Globus pallidus (tissue), 1 donor: ENCODE data around the gene LENG1.

Experiments used
- DNase-seq: peaks from one replicate; pipeline ENCODE4 v3.0.0-alpha.2; 2015; ENCODE audit warnings: low spot score

Gene LENG1

DNA sequence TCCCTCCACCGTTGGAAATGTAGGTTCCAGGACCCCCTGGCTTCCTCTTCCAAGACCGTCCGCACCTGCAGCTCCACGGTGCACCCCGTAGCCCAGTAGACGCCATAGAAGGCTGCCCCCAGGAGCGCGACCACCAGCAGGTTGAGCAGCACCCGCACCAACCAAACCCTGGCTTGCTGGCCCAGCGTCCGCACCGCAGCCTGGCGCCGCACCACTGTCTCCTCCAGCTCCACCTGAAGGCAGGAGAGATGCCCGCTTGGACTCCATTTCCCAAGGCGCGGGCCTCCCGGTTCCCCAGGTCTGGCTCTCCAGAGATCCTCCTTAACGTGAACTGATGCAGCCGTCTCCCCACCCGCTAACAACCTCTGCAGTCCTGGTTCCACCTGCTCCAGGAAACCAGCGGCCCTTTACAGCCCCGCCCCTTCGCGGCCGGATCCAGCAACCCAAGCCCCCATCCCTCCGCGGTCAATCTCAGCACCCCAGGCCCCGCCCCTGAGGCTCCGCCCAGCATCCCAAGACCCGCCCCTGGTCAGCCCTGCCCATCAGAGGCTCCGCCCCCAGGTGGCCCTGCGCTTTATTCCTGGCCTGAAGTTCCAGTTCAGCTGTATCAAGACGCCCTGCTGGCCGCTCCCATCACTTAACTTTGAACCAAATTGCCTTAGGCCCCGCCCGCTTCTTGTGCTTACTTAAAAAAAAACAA is 5.0 kb upstream of the LENG1 start:
- DNase-seq: no peak

DNA sequence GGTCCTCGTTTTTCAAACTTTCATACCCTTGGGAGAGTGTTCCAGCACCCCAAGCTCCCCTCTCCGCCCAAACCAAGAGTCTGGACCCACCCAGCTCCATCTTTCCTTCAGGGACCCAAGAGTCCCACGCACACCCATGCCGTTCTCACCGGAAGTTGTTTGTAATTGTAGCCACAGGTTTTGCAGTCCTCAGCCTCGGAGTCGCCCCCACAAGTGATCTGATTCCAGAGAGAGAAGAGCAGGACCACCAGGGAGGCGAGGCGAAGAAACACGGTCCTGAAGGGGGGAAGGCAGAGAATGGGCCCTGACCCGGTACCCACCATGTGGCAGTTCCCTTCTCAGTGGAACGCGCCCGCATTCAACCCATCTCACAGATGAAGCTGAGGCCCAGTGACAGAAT is 3.4 kb upstream of the LENG1 start:
- DNase-seq: no peak

DNA sequence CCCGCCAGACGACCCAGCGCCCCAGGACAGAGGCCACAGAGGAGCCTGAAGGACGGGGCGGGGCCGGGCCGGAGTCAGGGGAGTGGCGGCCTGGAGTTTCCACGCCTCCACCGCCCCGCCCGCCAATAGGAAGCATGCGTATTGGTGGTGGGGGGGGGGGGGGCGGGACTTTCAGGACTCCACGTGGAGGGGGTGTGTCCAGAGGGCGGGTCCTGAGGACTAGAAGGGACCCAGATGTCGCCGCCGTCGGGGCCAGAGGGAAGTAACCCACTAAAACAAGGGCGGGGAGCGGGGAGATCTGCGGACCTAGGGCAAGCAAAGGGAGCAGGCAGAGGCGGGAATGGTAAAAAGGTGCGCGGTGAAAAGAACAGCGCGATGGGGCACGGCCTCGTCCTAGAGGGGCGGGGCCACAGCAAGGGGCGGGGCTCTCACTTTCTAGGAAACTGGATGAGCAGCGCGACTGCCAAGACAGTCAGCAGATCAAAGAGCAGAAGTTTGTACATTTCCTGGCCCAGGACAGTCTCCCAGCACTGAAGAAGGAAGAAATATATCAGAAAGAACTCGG is 2.8 kb upstream of the LENG1 start:
- peak; percentile 57 for DNase-seq

DNA sequence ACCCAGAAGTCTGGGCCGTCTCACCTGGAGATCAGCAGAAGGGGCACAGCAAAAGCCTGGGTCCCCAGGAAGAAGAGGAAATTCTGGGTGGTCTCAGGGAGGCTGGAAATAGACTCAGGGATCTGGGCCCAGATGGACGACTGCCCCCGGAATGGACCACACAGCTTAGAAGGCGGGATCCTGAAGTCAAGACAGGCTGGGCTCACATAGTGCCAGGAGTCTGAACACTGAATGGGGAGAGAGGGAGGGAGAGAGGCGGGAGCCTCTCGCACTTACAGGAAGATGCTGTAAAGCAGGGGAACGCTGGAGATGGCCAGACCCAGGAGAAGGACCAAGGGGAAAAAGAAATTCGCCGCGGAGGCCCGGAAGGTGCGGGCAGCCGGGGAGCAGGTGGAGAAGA is 1.3 kb upstream of the LENG1 start:
- no peak for DNase-seq

DNA sequence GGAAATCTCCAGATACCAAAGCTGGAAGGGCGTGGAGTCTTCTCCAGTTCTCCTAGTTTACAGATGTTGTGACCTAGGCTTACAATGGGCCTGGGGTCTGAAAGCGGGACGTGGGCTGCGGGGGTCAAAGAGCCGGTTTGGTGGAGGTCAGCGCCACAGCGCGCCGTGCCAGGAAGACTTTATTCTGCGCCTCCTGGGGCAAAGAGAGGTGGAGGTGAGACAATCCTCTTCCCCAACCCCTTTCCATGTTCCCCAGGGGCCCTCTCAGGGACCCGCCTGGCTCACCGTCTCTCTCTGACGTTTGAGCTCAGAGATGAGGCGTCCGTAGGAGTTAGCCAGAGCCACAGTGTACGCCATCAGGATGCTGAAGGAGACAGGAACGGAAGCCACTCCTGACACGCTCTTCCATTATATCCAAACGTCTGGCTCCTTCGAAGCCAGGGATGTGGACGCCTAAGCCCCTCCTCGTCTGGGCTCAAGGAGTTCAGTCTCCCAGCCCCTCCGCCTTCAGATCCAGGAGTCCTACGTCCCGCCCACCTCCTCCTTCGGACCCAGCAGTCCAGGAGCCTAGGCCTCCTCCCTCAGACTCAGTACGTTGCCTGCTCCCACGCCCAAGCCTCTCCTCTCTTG is 776 bp upstream of the LENG1 start:
- no peak for DNase-seq

DNA sequence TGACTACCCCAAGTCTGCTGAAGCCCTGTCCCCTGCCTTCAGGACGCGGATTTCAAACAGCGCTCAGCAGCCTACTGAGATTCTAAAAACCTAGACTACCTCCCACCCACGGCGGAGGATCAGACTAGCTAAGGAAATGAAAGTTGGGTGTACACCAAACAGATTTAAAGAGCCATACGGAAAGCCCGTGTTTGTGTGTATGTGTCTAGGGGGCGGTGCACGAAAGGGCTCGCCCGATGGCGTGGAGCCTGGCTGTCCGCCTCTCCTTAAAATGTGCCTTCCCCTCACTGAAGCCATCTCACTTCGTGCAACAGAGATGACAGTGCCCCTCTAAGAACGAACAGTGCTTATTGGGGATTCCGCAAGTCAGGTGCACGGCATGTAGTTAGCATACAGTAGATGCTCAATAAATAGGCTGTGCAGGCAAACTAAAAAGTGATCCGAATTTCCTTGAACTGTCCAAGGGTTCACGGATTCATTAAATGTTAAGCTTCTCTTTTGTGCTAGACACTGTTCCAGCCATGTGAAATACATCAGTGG is 639 bp downstream of the LENG1 start:
- DNase-seq: peak; percentile 27

DNA sequence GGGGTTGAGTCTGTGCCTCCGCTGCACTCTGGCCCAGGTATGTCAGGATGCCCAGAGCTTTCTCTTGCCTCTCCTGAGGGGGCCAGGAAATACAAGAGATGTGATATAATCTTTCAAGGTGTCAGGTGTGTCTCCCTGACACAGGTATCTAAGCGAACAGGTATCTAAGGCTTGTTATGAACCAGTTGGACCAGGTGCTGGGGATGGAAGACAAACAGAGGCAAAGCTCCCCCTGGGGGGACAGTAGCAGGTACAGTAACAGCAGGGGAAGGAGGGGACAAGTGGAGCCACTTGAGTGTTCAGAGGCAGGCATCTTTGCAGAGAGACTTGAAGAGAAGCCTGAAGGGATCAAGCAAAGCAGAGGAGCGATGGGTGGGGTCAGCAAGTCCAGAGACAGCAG is 2.6 kb downstream of the LENG1 start:
- DNase-seq: no peak

DNA sequence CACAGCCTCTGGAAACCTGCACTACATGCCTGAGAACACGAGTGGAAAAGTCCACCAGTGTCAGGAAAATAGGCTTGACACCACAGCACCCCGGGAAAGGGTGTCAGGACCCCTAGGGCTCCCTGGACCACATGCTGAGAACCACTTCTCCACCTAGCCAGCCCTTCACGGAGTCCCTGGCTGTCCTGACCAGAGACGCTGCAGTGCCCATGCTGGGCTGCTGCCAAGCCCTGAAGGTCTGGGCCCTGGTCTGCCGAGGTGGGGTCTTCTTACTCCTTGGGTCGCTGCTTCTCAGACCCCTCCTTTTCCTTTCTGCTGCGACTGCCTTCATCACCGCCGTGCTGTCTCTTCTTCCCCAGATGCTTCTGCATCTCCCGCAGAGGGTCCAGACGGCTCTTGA is 3.0 kb downstream of the LENG1 start:
- no peak for DNase-seq

DNA sequence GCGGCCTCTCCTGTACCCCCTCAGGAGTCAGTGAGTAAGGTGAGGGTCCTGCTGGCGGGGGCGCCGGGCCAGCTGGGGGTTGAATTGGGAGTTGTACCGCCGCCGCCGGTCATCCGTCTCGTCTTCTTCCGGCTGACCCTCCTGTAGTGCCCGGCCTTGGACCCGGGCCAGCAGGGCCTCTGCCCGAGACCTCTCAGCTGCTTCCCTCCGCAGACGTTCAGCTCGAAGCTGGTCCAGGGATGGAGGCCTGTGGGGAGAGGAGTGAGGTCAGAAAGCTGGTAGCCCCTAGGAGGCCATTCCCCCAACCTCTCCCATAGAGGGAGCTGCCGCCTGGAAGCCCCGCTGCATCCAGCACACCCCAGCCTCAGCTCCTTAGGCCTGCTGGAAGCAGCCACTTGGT is 3.8 kb downstream of the LENG1 start:
- no peak for DNase-seq

DNA sequence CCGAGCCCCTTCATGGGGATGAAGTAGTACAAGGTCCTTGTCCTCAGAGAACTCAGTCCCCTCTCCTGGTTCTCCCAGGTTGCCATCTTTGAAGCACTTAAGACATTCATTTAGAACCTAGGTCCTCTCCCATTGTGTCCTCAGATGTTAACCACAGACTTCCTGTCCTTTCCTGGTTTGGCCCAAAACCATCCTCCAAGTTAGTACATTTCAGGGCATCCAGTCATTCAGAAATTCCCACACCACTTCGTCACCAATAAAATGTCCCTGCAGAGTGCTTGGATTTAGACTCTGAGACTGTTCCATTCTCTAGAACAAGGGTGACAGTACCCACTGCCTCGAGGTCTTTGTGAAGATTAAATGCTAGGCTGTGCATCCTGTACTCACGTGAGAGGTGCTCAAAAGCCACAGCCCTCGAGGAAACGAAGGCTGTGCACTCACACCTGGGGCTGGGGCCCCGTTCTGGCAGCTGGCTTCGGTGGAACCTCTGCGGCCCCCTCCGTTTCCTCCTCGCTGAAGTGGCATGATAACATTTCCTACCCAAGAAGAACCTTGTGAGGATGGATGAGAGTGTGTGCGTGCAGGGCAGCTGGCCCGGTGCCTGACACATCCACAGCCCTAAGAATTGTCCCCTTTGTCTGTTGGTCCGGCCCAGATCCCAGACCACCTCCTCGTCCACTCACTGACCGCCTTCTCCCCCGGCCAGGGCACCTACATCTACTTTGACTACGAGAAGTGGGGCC is 4.7 kb downstream of the LENG1 start:
- DNase-seq: no peak

DNA sequence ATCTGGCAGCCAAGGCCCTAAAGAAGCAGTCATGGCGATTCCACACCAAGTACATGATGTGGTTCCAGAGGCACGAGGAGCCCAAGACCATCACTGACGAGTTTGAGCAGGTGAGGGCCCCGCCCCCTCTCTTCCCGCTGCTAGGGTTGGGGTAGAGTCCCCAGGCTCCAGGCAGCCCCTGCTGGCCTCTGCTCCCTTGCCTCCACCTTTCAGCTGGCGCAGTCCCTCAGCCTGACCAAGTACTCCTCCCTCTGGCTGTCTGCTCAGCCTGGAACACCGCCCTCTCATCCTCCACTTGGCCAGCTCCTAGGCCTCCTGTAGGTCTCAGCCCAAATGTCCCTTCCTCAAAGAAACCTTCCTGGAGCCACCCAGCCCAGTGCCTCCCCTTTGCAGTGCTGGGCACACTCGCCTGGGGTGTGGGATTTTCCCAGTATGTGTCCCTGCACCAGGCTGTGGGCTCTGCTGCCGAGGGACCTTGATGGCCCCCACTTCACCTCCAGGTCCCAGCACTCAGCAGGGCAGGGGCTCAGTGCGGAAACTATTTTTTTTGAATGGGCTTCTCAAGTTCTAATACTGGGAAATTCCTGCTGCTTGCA is 5.7 kb downstream of the LENG1 start:
- DNase-seq: no peak

DNA sequence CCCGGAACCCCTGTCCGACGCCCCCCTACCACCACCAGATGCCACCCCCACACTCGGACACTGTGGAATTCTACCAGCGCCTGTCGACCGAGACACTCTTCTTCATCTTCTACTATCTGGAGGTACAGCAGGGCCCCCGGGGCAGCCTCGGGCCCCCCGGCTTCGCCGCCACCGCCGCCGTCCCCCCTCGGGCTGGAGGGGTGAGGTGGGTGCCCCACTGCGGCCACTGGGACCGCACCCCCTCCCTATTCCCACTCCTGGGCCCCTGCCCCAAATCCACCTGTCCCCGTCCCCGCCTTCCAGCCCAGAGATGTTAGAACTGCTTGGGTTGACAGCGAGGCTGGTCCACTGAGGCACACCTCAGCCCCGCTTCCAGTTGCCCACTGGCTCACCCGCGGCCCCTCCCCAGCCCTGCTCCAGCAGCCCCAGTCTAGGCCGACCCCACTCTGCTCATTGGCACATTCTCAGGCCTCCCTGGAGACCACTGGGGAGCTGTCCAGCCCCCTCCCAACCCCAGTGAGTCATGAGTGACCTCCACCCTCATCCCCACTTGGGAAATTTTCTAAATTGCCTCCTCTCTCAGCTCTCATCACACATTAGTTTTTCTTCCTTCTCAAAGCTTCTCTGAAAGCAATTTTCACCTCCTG is 6.5 kb downstream of the LENG1 start:
- DNase-seq: no peak

DNA sequence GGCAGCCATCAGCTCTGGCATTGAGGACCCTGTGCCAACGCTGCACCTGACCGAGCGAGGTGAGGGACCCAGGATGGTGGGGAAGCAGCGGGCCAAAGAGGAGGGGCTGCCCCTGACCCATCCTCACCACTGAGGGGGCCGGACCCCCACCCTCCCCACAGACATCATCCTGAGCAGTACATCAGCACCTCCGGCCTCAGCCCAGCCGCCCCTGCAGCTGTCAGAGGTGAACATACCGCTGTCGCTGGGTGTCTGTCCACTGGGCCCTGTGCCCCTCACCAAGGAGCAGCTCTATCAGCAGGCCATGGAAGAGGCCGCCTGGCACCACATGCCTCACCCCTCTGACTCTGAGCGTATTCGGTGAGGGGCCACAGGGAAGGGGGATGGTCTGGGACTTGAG is 7.3 kb downstream of the LENG1 start:
- no peak for DNase-seq

DNA sequence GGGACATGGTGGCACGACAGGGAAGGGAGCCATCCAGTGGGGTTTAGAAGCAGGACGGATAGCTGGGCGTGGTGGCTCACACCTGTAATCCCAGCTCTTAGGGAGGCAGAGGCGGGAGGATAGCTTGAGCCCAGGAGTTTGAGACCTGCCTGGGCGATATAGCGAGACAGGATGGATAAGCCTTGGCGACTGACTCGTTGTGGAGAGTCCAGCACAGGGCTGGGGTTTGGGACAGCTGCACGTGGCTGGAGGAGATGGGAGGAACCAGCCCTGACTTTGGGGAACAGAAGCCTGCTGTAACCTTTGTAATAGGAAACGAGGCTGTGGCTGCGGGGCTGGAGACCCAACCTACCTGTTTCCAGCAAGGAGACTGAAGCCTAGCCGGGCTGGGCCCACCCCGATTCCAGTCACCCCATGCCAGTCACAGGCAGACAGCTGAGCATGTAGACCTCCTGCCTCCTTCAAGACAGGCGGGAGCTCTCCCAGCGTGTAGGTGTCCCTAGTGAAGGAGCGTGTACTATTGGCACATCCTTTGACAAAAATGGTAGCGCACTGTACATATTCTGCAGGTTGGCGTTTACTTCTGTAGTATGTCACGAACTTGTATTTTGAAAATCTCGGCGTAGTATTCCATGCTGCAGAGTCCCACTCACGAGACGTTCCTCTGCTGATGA is 8.0 kb downstream of the LENG1 start:
- DNase-seq: no peak

DNA sequence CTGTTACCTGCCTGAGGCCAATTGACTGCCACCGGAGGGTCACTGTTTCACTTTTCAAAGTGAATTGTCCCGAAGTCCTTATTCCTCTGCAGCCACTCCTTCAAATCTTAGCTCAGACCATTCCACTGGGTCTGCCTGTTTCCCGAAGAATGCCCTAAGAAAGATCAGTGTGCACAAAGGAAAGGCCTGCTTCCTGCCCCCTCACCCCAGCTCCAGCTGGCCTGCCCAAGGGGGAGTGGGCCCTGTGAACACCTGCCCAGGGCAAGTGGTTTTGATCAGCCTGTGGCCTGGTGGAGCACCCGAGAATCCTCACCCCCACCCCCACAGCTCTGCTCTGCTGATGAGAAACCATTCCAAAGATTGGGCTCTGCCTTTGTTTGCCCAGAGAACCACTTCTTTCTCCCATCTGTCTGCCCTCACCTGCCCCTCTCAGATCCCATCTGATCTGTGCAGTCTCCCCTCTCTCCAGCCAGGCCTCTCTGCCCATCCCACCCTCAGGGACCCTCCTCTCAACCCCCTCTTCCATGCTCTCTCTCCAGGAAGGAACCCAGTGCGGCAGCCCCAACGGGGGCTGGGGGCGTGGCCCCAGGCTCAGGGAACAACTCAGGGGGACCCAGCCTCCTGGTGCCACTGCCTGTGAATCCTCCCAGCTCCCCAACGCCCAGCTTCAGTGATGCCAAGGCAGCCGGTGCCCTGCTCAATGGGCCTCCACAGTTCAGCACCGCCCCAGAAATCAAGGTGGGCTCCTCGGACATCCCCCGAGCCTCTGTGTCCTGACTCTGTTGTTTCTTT is 10.3 kb downstream of the LENG1 start:
- DNase-seq: no peak

DNA sequence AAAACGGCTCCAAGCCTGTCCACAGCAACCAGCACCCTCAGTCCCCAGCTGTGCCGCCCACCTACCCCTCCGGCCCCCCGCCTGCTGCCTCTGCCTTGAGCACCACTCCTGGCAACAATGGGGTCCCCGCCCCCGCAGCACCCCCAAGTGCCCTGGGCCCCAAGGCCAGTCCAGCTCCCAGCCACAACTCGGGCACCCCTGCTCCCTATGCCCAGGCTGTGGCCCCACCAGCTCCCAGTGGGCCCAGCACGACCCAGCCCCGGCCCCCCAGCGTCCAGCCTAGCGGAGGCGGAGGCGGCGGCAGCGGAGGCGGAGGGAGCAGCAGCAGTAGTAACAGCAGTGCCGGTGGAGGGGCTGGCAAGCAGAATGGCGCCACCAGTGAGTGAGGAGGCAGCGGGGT is 11.4 kb downstream of the LENG1 start:
- DNase-seq: no peak

DNA sequence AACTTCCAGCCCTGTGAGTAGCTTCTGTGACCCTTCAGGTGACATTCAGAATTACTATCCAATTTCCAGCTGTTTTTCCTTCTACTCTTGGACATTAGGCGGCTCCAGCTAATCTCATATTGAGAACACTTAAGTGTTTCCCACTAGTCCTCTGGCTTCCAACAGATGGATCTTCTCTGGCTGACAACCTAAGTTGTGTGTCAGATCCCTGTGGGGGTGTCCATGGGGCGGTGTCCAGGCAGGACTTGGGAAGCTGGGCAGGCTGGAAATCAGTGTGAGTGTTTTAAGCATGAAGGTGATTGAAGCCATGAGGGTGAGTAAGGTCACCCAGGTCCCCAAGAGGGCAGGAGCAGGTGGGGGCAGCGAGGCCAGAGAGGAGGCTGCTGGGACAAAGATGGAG is 11.8 kb downstream of the LENG1 start:
- DNase-seq: no peak

DNA sequence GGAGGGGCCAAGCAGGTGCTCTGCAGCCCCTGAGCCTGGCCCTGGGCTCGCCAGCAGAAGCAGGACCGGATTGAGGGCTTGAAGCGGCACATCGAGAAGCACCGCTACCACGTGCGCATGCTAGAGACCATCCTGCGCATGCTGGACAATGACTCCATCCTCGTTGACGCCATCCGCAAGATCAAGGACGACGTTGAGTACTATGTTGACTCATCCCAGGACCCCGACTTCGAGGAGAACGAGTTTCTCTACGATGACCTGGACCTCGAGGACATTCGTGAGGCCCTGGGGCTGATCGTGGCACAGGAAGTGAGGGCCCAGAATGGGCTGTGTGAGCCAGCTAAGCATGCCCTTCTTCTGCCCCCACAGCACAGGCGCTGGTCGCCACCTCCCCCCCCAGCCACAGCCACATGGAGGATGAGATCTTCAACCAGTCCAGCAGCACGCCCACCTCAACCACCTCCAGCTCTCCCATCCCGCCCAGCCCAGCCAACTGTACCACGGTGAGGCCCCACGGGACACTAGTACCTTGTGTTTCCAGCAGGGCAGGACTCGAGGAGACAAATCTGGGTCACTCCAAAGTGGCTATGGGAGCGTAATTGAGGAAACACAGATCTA is 13.9 kb downstream of the LENG1 start:
- DNase-seq: no peak

DNA sequence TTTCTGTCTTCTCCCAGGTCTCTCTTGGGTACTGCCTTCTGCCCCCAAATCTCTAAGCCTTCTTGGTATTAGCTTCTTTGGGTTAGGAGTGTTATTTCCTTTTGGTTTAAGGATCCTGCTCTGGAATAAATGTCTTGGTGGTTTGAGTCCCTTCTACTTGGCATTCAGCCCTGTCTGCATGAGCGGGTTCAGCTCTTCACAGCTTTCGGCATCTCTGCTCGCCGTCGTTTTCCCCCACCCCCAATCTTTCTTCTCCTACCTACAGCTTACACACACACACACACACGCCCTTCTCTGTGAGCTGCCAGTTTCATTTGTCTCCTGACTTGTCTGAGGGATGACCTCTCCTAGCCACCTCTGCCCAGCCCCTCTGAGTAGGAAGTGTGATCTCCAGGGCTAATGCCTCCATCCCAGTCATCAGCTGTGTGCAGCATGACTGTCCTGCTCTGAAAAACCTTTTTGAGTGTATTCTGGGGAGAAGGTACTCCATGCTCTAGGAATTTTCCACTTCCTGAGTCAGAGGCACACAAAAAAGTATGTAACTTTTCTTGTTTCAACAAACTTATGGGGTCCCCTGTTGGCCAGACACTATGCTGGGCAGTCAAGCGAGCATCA is 17.2 kb downstream of the LENG1 start:
- DNase-seq: no peak

DNA sequence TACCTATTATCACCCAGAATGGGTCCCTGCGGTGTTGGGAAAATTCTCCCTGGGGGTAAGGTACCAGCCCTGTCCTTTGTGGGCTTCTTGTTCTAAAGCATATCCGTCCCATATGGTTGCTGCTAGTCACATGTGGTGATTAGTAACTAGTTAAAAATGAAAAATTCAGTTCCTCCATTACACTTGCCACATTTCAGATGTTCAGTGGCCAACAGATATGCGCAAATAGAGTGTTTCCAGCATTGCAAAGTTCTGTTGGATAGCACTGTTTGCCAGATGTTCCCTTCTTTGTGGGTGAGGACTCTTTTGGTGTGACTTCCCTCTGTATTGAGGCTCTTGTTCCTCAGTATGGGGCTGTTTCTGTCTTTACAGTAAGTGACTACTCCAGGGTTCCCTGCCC is 18.2 kb downstream of the LENG1 start:
- no peak for DNase-seq
